Activated CD8-positive, alpha-beta memory T cell treated with anti-CD3 and anti-CD28 coated beads, Interleukin-2, amount 50 U/mL, for 4 hours (primary cell): ENCODE data around the gene ELL2.
A peak's percentile ranks its signal among the peaks of the same experiment; 100 is the strongest.
"Not testable (repeated sequence)": the region's sequence is repeated elsewhere in the genome, so short reads cannot be mapped to it uniquely, and the experiment has no call there.

Experiments used
- DNase-seq: peaks from one replicate; pipeline ENCODE4 v3.0.0-alpha.2; 2020

The ELL2 gene

GRCh38 chr5:95906398-95906797 is 55.3 kb downstream of the ELL2 start:
- not testable (repeated sequence) for DNase-seq

GRCh38 chr5:95904827-95905226 is 56.8 kb downstream of the ELL2 start:
- DNase-seq = no peak

- no peak for DNase-seq
Measured at GRCh38 chr5:95903838-95904237, 57.8 kb downstream of the ELL2 start.

- no peak for DNase-seq
Measured at GRCh38 chr5:95901676-95902627, 59.7 kb downstream of the ELL2 start.

GRCh38 chr5:95900383-95900958 is 61.2 kb downstream of the ELL2 start:
- no peak for DNase-seq

- no peak for DNase-seq
Measured at GRCh38 chr5:95899829-95900228, 61.8 kb downstream of the ELL2 start.

GRCh38 chr5:95899006-95899405 is 62.6 kb downstream of the ELL2 start:
- DNase-seq = no peak

- no peak for DNase-seq
Measured at GRCh38 chr5:95895771-95896170, 65.9 kb downstream of the ELL2 start.

- DNase-seq = no peak
Measured at GRCh38 chr5:95895251-95895650, 66.4 kb downstream of the ELL2 start.

- peak; percentile 28 for DNase-seq
Measured at GRCh38 chr5:95892784-95893354, 68.8 kb downstream of the ELL2 start.

- no peak for DNase-seq
Measured at GRCh38 chr5:95891499-95891898, 70.2 kb downstream of the ELL2 start.

GRCh38 chr5:95889076-95889475 is 72.6 kb downstream of the ELL2 start:
- no peak for DNase-seq

GRCh38 chr5:95887977-95888376 is 73.7 kb downstream of the ELL2 start:
- DNase-seq = no peak

GRCh38 chr5:95886340-95887044 is 75.2 kb downstream of the ELL2 start:
- DNase-seq = no peak

GRCh38 chr5:95884511-95884910 is 77.1 kb downstream of the ELL2 start:
- DNase-seq = no peak

- DNase-seq = no peak
Measured at GRCh38 chr5:95884017-95884325, 77.7 kb downstream of the ELL2 start.

GRCh38 chr5:95883185-95884016 is 78.2 kb downstream of the ELL2 start:
- no peak for DNase-seq

- no peak for DNase-seq
Measured at GRCh38 chr5:95881833-95882232, 79.8 kb downstream of the ELL2 start.

GRCh38 chr5:95880081-95880926 is 81.3 kb downstream of the ELL2 start:
- no peak for DNase-seq

- no peak for DNase-seq
Measured at GRCh38 chr5:95879661-95880060, 82.0 kb downstream of the ELL2 start.
